Activated CD4-positive, alpha-beta T cell treated with anti-CD3 and anti-CD28 coated beads for 4 hours (primary cell): ENCODE data around the gene F7.
"Not testable (repeated sequence)": the region's sequence is repeated elsewhere in the genome, so short reads cannot be mapped to it uniquely, and the experiment has no call there.

Experiments used
- DNase-seq, 2 donors: peaks; one replicate each; pipeline ENCODE4 v3.0.0-alpha.2; 2020

F7 gene

DNA sequence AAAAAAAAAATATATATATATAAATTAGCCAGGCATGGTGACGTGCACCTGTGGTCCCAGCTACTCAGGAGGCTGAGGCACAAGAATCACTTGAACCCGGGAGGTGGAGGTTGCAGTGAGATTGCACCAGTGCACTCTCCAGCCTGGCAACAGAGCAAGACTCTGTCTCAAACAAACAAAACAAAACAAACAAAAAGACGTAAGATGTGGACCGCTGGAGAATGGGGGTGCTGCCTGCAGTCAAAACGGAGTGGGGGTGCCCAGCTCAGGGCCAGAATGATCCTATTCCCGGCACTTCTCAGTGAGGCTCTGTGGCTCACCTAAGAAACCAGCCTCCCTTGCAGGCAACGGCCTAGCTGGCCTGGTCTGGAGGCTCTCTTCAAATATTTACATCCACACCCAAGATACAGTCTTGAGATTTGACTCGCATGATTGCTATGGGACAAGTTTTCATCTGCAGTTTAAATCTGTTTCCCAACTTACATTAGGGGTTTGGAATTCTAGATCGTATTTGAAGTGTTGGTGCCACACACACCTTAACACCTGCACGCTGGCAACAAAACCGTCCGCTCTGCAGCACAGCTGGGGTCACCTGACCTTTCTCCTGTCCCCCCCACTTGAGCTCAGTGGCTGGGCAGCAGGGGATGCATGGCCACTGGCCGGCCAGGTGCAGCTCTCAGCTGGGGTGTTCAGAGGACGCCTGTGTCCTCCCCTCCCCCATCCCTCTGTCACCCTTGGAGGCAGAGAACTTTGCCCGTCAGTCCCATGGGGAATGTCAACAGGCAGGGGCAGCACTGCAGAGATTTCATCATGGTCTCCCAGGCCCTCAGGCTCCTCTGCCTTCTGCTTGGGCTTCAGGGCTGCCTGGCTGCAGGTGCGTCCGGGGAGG, at the start of gene F7:
Gene F7, plus strand, starts transcription at position 760 of the 889 bp plus-strand sequence. Its CDS starts 51 bp downstream, at position 811.
- no peak for DNase-seq

DNA sequence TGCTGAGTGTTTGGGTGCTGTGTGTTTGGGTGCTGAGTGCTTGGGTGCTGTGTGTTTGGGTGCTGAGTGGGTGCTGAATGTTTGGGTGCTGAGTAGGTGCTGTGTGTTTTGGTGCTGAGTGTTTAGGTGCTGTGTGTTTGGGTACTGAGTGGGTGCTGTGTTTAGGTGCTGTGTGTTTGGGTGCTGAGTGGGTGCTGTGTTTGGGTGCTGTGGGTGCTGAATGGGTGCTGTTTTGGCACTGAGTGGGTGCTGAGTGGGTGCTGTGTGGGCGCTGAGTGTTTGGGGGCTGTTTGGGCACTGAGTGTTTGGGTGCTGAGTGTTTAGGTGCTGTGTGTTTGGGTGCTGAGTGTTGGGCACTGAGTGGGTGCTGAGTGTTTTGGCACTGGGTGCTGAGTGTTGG, 48.5 kb upstream of the F7 start:
- no peak for DNase-seq

DNA sequence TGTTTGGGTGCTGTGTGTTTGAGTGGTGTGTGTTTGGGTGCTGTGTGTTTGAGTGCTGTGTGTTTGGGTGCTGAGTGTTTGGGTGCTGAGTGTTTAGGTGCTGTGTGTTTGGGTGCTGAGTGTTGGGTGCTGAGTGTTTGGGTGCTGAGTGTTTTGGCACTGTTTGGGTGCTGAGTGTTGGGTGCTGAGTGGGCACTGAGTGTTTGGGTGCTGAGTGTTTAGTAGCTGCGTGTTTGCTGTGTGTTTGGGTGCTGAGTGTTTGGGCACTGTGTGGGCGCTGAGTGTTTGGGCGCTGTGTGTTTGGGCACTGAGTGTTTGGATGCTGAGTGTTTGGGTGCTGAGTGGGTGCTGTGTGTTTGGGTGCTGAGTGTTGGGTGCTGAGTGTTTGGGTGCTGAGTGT, 48.0 kb upstream of the F7 start:
- DNase-seq: not testable (repeated sequence)

DNA sequence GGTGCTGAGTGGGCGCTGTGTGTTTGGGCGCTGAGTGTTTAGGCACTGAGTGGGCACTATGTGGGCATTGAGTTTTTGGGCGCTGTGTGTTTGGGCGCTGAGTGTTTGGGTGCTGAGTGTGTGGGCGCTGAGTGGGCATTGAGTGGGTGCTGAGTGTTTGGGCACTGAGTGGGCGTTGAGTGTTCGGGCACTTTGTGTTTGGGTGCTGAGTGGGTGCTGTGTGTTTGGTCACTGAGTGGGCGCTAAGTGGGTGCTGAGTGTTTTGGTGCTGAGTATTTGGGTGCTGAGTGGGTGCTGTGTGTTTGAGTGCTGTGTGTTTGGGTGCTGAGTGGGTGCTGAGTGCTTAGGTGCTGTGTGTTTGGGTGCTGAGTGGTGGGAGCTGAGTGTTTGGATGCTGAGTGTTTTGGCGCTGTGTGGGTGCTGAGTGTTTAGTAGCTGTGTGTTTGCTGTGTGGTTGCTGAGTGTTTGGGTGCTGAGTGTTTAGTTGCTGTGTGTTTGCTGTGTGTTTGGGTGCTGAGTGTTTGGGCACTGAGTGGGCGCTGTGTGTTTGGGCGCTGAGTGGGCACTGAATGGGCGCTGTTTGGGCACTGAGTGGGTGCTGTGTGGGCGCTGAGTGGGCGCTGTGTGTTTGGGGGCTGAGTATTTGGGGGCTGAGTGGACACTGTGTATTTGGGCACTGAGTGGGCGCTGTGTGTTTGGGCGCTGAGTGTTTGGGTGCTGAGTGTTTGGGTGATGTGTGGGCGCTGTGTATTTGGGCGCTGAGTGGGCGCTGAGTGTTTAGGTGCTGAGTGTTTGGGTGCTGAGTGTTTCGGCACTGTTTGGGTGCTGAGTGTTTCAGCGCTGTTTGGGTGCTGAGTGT, 47.2 kb upstream of the F7 start:
- no peak for DNase-seq

DNA sequence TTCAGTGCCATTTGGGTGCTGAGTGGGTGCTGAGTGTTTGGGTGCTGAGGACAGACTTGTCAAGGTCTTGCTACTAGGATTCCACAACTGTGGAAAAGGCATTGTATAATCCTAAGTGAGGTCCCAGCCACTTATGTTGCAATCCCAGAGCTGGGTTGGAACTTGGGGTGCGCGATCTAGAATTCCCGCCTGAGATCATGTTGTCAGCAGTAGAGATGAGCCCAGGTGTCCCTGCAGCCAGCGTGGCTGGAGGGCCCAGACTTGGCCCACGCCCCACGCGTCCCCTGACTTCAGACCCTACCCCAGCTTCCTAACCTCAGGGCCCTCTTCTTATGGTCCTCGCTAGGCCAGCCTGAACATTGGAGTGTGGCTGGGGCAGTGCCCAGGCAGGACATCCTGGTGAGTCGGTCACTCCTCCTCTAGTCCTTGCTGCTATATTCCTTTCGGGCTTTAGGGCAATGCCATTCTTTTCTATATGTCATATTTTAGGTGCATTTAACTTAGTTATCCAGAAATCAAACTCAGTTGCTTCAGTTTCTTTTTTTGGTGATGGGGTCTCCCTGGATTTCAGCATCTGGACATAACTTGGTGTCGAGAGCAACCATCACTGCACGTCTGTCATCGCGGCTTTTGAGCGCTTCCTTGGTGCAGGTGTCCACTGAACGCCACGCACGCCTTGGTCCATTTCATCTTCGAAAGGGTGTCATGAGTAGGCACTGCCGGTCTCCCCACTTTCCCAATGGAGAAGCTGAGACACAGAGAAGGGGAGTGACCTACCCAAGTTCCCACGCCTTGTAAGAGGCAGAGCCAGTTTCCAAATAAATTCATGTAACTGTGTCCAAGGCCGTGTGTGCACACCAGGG, 46.4 kb upstream of the F7 start:
- no peak for DNase-seq

DNA sequence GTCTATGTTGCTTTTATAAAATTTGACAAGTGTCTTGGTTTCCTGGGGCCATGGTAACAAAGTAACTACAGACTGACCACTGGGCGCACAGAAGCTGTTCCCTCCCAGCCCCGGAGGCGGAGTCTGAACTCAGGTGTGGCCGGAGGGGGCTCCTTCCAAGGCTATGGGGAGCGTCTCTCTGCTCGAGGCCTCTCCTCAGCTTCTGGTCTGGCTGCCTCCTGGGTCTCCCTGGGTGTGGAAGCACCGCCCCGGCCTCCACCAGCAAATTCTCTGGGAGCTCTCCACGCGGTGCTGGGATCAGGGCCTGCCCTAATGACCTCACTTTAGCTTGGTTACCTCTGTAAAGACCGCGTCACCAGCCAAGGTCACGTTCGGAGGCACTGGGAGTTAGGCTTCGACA, 45.7 kb upstream of the F7 start:
- DNase-seq: no peak

DNA sequence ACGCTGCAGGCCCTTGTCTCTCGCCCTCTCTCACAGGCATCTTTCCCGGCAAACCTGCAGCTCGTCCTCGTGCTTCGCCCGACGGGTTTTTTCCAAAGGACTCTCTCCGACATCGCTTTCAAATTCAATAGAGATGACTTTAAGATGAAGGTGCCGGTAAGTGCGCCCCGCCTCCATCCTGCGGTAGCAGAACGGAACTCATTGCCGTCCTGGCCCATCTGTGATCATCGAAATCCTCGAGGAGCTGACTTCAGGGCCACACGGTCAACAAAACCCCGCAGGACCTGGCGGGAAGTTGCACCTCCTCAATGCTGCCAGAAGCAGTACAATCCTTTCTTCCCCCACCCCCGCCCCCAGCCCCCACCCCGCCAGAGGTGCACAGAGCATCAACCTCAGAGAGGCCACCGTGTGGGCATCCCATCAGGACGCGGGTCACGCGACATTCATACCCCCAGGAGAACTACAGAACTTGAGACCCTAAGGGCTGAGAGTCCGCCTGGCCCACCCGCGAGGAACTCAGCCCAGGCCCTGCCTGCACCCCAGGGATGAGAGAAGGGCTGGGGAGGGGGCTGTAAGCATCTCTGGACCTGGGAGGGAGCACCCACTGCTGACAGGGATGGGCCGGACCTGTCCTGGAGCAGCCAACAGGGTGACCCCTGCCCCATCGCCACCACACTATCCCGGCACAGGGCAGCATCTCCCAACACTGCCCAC, 44.9 kb upstream of the F7 start:
- DNase-seq: no peak

DNA sequence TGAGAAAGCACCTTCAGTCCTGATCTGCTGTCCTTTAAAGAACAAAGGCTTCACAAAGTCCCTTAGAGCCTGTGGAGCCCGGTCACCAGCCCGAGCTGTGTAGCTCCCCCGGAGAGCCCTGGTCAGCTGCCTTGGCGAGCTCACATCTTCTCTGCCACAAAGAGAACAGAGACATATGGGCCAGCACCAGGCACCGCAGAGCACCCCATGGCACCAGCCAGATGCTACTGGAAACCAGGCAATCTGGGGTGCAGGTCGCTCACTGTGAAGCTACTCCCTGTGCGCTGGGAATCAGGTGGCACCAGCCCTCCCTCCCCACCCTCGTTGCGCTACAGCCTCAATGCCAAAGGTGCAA, 44.3 kb upstream of the F7 start:
- no peak for DNase-seq

DNA sequence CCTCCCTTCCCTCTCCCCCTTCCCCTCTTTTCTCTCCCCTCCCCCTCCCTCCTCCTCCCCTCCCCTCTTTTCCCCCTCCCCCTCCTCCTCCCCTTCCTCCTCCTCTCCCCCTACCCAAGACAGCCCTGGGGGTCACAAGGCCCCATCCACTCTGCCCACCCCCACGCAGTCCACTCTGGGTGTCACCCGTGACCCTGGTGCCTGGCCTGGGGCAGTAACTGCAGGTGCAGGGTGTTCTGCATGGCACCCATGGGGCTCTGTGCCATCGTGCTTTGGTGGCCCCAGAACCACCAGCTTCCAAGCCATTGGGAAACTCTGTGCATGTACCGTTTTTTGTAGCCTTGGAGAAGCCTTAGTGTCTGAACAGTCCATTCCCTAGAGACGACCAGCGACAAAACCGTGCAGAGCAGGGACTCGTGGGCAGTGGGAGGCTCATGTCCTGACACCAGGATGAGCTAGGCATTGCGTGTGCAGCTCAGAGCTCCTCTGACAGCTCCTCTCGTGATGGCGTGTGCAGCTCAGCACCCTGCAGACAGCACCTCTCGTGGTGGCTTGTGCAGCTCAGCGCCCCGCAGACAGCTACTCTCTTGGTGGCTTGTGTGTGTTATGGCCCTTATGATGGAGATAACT, 43.7 kb upstream of the F7 start:
- no peak for DNase-seq

DNA sequence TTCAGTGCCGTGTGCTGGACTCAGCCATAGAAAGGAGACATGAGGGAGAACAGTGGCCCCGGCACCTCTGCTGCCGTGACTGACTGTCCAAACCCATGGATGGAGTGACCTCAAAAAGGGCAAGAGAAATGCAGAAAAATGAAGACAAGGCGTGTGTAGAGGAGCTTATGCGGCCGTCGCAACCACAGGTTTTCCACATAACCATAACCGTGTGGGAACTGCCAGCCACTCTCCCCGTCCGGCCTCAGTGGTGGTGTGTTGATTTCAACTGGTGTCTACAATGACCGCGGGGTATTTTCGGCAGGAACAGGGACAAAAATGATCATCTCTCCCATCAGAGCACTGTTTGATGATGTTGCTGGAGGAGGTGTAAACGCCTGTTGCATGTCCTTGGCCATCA, 42.9 kb upstream of the F7 start:
- no peak for DNase-seq

DNA sequence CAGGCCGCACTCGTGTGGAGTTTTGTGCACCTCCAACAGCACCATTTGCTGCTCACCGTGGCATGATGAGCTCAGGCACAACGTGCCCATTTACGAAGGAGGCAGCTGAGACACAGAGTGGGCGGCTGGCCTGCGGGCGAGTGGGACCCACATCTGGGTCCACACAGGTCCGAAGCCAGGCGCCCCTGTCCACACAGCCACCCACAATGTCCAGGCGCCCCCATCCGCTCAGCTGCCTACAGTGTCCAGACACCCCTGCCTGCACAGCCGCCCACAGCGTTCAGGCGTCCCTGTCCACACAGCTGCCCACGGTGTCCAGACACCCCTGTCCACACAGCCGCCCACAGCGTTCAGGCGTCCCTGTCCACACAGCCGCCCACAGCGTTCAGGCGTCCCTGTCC, 42.5 kb upstream of the F7 start:
- DNase-seq: no peak

DNA sequence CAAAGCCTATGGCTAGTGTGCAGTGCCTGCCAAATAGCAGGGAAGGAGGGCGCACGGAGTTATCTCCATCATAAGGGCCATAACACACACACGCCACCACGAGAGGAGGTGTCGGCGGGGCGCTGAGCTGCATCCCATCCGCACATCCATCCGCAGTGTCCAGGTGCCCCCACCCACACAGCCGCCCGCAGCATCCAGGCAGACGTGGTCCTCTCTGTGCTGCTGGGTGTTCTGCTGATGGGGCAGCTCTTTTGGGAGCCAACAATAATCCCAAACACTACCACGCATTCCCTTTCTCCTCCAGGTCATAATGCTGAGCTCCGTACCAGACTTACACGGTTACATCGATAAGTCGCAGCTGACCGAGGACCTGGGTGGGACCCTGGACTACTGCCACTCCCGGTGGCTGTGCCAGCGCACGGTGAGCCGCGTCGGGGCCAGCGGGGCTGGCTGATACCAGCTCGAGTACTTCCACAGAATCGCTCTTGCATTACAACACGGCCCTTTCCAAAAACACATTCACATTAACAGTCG, 41.5 kb upstream of the F7 start:
- no peak for DNase-seq

DNA sequence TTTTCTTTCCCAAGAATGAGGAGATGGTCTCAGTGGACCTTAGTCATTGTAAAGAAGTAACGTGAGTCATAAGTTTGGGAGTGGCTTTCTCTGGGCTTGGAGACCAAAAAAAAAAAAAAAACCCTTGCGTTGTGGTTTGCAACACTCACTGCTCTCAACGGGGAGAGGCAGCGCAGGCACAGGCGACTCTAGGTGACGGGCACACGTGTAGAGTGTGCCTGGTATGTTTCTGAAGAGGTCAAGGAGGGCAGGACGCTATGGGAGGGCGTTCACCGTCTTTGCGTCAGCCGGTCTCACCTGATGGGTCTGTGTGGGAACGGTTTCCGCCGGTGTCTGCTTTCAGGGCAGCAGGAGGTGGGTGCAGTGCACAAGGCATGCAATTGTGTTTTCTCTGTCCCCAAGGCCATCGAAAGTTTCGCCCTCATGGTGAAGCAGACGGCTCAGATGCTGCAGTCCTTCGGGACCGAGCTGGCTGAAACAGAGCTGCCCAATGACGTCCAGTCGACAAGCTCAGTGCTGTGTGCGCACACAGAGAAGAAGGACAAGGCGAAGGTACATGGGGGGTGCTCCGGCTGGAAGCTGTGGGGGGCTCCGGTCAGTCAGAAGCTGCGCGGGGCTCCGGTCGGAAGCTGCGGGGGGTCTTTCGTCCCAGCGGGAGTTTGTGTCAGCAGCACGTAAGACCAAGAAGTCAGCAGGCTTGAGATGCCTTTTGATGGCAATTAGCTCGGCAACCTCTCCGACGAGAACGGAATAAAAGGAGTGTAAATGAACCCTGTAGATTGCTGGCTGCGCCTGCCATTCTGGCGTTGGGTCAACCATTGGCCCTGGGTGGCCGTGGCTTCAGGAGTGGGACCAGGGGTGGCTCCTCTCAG, 40.8 kb upstream of the F7 start:
- no peak for DNase-seq

DNA sequence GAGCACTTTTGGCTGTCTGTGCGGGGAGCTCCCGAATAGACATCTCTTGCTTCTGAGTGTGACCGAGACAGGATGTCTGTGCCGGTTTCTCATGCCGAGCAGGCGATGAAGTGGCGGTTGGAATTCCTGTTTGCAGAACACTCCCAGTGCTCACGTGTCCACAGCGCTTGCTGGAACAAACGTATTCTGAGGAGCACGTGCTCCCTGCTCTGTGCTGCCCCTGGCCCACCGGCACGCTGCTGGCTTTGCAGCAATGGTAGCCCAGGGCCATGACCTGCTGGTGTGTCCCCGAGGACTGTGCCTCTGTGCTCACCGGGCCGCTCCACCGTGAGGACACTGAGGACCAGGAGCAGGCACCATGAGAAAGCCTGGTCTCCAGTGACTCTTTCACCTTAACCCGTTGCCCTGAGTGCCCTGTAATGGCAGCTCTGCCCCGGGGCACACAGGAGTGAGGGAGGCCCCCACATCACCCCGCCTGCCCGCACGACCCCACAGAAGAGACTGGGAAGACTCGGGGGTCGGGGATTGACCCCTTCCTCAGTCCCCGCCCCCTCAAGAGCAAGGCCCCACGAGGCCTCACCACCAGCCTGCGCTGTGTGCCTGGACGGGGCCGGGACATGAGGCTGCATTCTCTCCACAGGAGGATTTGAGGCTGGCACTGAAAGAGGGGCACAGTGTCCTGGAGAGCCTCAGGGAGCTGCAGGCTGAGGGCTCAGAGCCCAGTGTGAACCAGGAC, 40.0 kb upstream of the F7 start:
- DNase-seq: no peak

DNA sequence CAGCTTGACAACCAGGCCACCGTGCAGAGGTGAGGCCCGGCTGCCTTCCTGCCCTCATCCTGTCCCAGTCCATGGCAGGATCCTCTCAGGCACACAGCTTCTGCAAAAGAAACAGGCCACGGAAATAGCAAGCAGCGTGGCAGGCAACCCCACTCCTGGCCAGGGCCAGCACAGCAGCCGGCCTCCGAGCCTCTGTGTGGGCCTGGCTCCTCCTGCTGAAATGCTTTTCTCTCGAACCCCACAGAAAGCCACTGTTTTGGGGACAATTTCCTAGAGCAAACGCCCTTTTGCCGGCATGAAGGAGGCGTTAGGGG, 39.5 kb upstream of the F7 start:
- no peak for DNase-seq

DNA sequence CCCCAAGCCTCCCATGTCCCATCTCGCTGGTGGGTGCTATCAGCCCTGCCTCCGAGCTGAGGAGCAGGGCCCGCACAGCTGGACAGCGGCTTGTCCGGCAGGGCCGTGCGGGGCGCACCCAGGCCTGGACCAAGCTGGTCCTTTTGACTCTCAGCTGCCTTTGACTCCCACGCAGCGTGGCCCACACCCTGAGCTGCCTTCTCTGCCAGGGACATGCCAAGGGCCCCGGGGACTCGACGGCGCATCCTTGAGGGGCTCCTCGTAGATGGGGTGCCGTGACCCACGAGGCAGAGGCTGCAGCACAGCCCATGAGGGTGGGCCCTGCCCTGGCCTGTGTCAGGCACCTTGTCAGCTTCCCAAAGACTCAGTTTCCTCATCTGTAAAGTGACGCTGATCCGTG, 38.8 kb upstream of the F7 start:
- DNase-seq: no peak

DNA sequence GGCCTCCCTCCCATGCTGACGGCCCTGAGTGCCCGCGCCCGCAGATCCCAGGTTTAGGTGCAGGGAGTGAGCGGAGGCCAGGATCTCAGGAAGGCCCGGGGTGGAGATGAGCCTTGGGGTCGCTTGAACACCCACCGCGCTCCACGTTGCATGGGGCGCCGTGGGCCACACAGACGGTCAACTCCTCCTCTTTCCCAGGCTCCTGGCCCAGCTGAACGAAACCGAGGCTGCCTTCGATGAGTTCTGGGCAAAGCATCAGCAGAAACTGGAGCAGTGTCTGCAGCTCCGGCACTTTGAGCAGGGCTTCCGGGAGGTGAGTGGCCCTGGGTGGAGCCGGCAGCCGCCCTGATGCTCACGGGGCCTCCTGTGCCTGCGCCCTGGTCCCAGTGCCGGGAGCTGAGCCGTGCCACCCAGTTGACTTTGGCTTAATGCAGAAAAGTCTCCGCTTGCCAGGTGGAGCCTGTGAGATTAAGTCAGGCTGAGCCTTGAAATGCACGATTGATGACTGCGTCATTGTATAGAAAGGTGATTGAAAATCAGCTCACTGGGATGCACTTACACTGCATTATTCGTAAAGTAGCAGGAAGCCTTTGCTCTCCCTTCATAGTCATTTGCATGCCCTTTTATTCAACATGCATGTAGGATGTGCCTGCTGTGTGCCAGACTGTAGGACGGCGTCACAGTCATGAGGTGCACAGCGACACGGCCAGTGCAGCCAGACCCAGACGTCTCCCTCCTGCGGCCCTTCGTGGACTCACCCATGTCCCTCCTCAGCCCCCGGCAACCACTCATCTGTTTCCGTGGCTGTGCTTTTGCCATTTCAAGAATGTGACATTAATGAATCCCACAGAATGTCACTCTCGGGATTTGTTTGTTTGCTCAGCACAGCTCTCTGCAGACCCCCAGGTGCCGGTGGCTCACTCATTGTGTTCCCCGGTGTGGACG, 35.5 kb upstream of the F7 start:
- no peak for DNase-seq

DNA sequence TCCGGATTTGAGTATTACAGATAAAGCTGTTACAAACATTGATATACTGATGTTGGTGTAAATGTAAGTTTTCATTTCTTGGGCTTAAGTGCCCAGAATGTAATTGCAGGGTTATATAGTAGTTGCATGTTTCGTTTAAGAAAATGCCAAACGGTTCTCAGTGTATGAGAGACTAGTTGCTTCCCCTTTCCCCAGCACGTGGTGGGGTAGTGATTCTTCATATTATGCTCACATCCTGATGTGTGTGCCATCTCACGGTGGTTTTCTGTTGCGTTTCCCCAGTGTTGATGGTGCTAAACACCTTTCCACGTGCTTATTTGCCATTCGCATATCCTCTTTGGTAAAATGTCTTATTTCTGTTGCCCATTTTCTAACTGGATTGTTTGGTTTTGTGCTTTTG, 34.7 kb upstream of the F7 start:
- no peak for DNase-seq

DNA sequence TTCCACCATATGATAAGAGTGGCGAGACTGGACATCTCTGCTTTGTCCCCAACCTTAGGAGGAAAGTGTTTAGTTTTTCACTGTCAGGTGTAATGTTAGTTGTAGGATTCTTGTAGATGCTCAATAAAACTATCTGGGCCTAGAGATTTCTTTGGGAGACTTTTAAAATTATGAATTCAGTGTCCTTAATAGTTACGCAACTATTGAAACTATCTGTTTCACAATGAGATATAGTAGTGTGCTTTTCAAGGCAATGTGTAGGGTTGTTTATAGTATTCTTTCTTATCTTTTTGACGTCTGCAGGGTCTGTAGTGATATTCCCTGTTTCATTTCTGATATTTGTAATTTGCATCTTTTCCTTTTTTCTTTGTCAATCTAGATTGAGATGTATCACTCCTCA, 33.2 kb upstream of the F7 start:
- DNase-seq: no peak
